GM12891 (cell line): ENCODE measurements around the gene FOXL1.

ENCODE experiments used
- DNase-seq: peaks from one replicate; pipeline ENCODE4 v3.0.0; 2011; ENCODE audit warnings: low spot score; ENCODE audit not compliant: insufficient read length
- FAIRE-seq: peaks from 2 replicates; lab custom pipeline; 2011; peaks lifted over from hg19 to GRCh38; lab: Jason Lieb, UNC
- PAX5 ChIP-seq: IDR thresholded peaks from 2 replicates; pipeline ENCODE4 v1.6.1; 2011; ENCODE audit warnings: low read length, moderate library complexity, mild to moderate bottlenecking; ENCODE audit not compliant: insufficient read depth, severe bottlenecking
- POLR2A ChIP-seq: IDR thresholded peaks from 2 replicates; pipeline ENCODE4 v1.6.1; 2011; ENCODE audit warnings: low read depth, low read length, control low read depth
- POLR2AphosphoS5 ChIP-seq: IDR thresholded peaks from 2 replicates; pipeline ENCODE4 v1.6.1; 2011; ENCODE audit warnings: low read depth, low read length, control low read depth
- POU2F2 ChIP-seq: IDR thresholded peaks from 2 replicates; pipeline ENCODE4 v1.6.1; 2011; ENCODE audit warnings: low read depth, mild to moderate bottlenecking, control low read depth, low read length, moderate library complexity
- SPI1 ChIP-seq: IDR thresholded peaks from 2 replicates; pipeline ENCODE4 v1.6.1; 2011; ENCODE audit warnings: low read depth, low read length, control low read depth
- TAF1 ChIP-seq: IDR thresholded peaks from 2 replicates; pipeline ENCODE4 v1.6.1; 2011; ENCODE audit warnings: low read depth, low read length, control low read depth

FOXL1 gene

GRCh38 chr16:86536621-86537020 lies 41.7 kb upstream of the FOXL1 start:
- FAIRE-seq (no peak), DNase-seq (no peak)
- TF ChIP-seq POLR2AphosphoS5: no peak
- TF ChIP-seq TAF1: no peak
- TF ChIP-seq PAX5: no peak
- no peak for TF ChIP-seq POU2F2
- no peak for TF ChIP-seq POLR2A
- no peak for TF ChIP-seq SPI1

GRCh38 chr16:86537486-86537885 lies 40.9 kb upstream of the FOXL1 start:
- TF ChIP-seq POLR2A (no peak), TAF1 (no peak), PAX5 (no peak), POU2F2 (no peak), POLR2AphosphoS5 (no peak), SPI1 (no peak)
- FAIRE-seq (no peak), DNase-seq (no peak)

- no peak for DNase-seq
- FAIRE-seq: no peak
- TF ChIP-seq POLR2AphosphoS5: no peak
- no peak for TF ChIP-seq POU2F2
- TF ChIP-seq SPI1: no peak
- no peak for TF ChIP-seq POLR2A
- TF ChIP-seq TAF1: no peak
- TF ChIP-seq PAX5: no peak
Measured at GRCh38 chr16:86538196-86538780, 40.1 kb upstream of the FOXL1 start.

GRCh38 chr16:86540894-86541293 lies 37.5 kb upstream of the FOXL1 start:
- no peak for FAIRE-seq

GRCh38 chr16:86541560-86541959 lies 36.8 kb upstream of the FOXL1 start:
- FAIRE-seq (no peak), DNase-seq (no peak)
- TF ChIP-seq TAF1: no peak
- no peak for TF ChIP-seq POLR2AphosphoS5
- no peak for TF ChIP-seq POU2F2
- no peak for TF ChIP-seq SPI1
- no peak for TF ChIP-seq PAX5
- TF ChIP-seq POLR2A: no peak

More at GRCh38 chr16:86540894-86541293, 37.5 kb upstream of the FOXL1 start:
- TF ChIP-seq POLR2AphosphoS5 (no peak), SPI1 (no peak), POU2F2 (no peak), PAX5 (no peak), TAF1 (no peak), POLR2A (no peak)
- DNase-seq: no peak

- FAIRE-seq (no peak), DNase-seq (no peak)
- no peak for TF ChIP-seq SPI1
- no peak for TF ChIP-seq POLR2AphosphoS5
- no peak for TF ChIP-seq POLR2A
- no peak for TF ChIP-seq TAF1
- TF ChIP-seq PAX5: no peak
- TF ChIP-seq POU2F2: no peak
Measured at GRCh38 chr16:86542756-86543750, 35.3 kb upstream of the FOXL1 start.

- DNase-seq (no peak), FAIRE-seq (no peak)
- TF ChIP-seq POLR2A (no peak), POLR2AphosphoS5 (no peak), POU2F2 (no peak), TAF1 (no peak), PAX5 (no peak), SPI1 (no peak)
Measured at GRCh38 chr16:86545481-86545880, 32.9 kb upstream of the FOXL1 start.

GRCh38 chr16:86545954-86546637 lies 32.3 kb upstream of the FOXL1 start:
- TF ChIP-seq TAF1 (no peak), PAX5 (no peak), POLR2AphosphoS5 (no peak), SPI1 (no peak), POLR2A (no peak), POU2F2 (no peak)
- FAIRE-seq: no peak

More at GRCh38 chr16:86545954-86546637, 32.3 kb upstream of the FOXL1 start:
- DNase-seq: no peak
